ENCODE data around the gene OR51A4. TPM values are rescaled to one million over a fixed set of nuclear protein-coding genes. Genes with fewer than 3 reads are reported as not detected.
"Not testable (repeated sequence)": the region's sequence is repeated elsewhere in the genome, so short reads cannot be mapped to it uniquely, and the experiment has no call there.

Gene OR51A4
- total and polyA plus RNA-seq, 4 experiments from 2014 or later = not detected

DNA sequence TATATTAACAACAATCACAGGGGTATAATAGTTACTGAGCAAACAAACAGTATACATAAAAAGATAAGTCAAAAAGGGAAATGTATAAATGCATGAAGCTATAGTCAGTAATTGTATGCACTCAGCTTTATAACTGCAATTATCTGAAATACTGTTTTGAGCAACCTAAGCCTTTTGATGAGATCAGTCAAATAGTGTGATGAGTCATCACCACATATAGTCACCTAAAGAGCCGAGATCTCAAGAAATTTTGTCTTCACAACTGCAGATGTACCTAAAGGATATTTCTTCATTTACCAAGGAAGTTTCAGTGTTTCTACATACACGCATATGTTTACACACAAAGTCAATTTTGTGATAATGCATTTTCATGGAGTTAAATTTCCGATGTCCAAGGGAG is 13.5 kb upstream of the OR51A4 start:
- DNase-seq = no peak
- Histone ChIP-seq H3K36me3 (ENCODE audit: insufficient read depth, low read length) (no peaks in the 10 kb centered on the region), H3K4me3 (ENCODE audit: low read length in 2 of 2) (no peak overlapping the region), H3K4me1 (ENCODE audit: insufficient read depth, low read length) (no peaks in the 10 kb centered on the region), H3K27me3 (ENCODE audit: insufficient read depth, low read length) (no peaks in the 10 kb centered on the region), H3K9me3 (ENCODE audit: control insufficient read depth in 1 of 2, low read length in 2 of 2) (no peaks in the 10 kb centered on the region), H3K27ac (ENCODE audit: low read depth, low read length) (no peak overlapping the region)
- POLR2A ChIA-PET (ENCODE audit: partially characterized antibody) = no interaction called here
- H3K4me3 Mint-ChIP-seq = no peak overlapping the region
- H3K27me3 Mint-ChIP-seq = peaks cover 0 to 2% of the 10 kb centered on the region in 2 donors
- no peaks in the 10 kb centered on the region for H3K36me3 Mint-ChIP-seq
- intact Hi-C loops (cut with micrococcal nuclease) = no loop called here
- no peaks in the 10 kb centered on the region for H3K4me1 Mint-ChIP-seq
- no peak overlapping the region for H3K27ac Mint-ChIP-seq
- CTCF ChIA-PET (ENCODE audit: partially characterized antibody) = no interaction called here
- H3K9me3 Mint-ChIP-seq = peaks cover 0 to 11% (median 0%) of the 10 kb centered on the region in 8 donors

DNA sequence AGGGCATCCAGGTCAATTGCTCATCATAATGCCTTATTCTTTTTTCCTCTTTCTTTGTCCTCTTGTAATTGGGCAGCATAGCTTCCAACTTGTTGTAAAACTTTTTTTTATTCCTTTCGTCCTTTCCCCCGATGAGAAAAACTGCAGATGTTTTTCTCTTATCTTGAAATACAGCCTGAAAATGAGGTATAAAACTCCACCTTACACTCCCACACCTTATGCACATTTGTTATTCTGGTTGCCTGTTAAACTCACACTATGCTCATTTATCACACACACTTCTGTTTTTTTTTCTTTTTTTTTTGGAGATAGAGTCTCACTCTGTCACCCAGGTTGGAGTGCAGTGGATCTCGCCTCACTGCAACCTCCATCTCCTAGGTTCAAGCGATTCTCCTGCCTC is 10.0 kb upstream of the OR51A4 start:
- Histone ChIP-seq H3K27ac (ENCODE audit: low read depth, low read length) (no peak overlapping the region), H3K36me3 (ENCODE audit: insufficient read depth, low read length) (no peaks in the 10 kb centered on the region), H3K27me3 (ENCODE audit: insufficient read depth, low read length) (no peaks in the 10 kb centered on the region), H3K4me1 (ENCODE audit: insufficient read depth, low read length) (no peaks in the 10 kb centered on the region), H3K4me3 (ENCODE audit: low read length in 2 of 2) (no peak overlapping the region), H3K9me3 (ENCODE audit: control insufficient read depth in 1 of 2, low read length in 2 of 2) (no peaks in the 10 kb centered on the region)
- intact Hi-C loops (cut with micrococcal nuclease) = no loop called here
- Mint-ChIP-seq H3K4me3 (no peak overlapping the region), H3K36me3 (no peaks in the 10 kb centered on the region), H3K9me3 (peaks cover 0 to 5% (median 0%) of the 10 kb centered on the region in 8 donors), H3K27ac (no peak overlapping the region), H3K27me3 (peaks cover 0 to 2% of the 10 kb centered on the region in 2 donors), H3K4me1 (no peaks in the 10 kb centered on the region)
- POLR2A ChIA-PET (ENCODE audit: partially characterized antibody) = no interaction called here
- CTCF ChIA-PET (ENCODE audit: partially characterized antibody) = no interaction called here
- no peak for DNase-seq

DNA sequence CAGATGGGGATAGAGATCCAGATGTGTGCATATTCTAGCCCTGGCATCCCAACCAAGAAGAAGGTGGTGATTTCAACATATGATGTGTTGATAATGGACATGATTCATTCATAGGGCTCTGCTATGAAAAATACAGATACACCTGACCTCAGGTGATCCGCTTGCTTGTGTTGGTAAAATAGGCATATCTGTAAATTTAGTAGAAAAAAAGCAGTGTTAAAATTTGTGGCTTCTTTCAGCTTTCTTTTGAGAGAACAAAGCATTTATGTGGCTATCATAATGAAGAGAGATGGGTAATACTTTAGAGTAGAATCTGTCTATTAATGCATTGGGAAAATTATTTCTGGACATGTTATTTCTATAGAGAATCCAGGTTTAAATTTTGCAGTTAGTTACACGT is 8.2 kb upstream of the OR51A4 start, which contains the start of gene OR51A2:
OR51A2 (minus strand) TSS at position 101 of the 400 bp plus-strand sequence; CDS start at position 101, 0 bp downstream.
- H3K36me3 ChIP-seq (ENCODE audit: insufficient read depth, low read length); H3K4me1 ChIP-seq (ENCODE audit: insufficient read depth, low read length); H3K9me3 ChIP-seq (ENCODE audit: control insufficient read depth in 1 of 2, low read length in 2 of 2); H3K36me3 Mint-ChIP-seq; H3K4me3 ChIP-seq (ENCODE audit: low read length in 2 of 2); H3K27me3 Mint-ChIP-seq; intact Hi-C loops (cut with micrococcal nuclease); CTCF ChIA-PET (ENCODE audit: partially characterized antibody); POLR2A ChIA-PET (ENCODE audit: partially characterized antibody); H3K27ac ChIP-seq (ENCODE audit: low read depth, low read length); H3K4me3 Mint-ChIP-seq; H3K4me1 Mint-ChIP-seq; DNase-seq; H3K27ac Mint-ChIP-seq; H3K27me3 ChIP-seq (ENCODE audit: insufficient read depth, low read length); H3K9me3 Mint-ChIP-seq: not testable (repeated sequence)

DNA sequence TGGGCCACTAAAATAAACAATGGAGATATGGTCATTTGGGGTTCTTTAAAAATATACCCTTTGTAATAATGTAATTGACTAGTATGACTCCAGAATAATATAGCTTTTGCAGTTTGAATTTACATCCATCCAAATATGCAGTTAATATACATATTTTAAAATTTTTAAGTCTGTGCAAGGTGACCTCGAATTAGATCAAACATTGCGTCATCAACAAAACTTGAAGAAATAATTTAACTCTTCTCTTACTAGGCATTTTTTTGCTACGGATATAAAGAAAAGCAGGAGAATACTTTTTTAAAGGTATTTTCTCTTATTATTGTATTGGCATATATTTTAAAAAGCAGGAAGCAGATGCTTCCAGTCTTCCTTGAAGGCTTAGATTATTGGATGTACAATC is 10.7 kb downstream of the OR51A4 start:
- Histone ChIP-seq H3K9me3 (ENCODE audit: control insufficient read depth in 1 of 2, low read length in 2 of 2) (no peaks in the 10 kb centered on the region), H3K4me3 (ENCODE audit: low read length in 2 of 2) (no peak overlapping the region), H3K36me3 (ENCODE audit: insufficient read depth, low read length) (no peaks in the 10 kb centered on the region), H3K27me3 (ENCODE audit: insufficient read depth, low read length) (no peaks in the 10 kb centered on the region), H3K4me1 (ENCODE audit: insufficient read depth, low read length) (no peaks in the 10 kb centered on the region), H3K27ac (ENCODE audit: low read depth, low read length) (no peak overlapping the region)
- H3K4me3 Mint-ChIP-seq = no peak overlapping the region
- no peak for DNase-seq
- no peaks in the 10 kb centered on the region for H3K36me3 Mint-ChIP-seq
- H3K4me1 Mint-ChIP-seq = no peaks in the 10 kb centered on the region
- ChIA-PET POLR2A (ENCODE audit: partially characterized antibody) (no interaction called here), CTCF (ENCODE audit: partially characterized antibody) (no interaction called here)
- peaks cover 0 to 2% of the 10 kb centered on the region in 2 donors for H3K27me3 Mint-ChIP-seq
- no peak overlapping the region for H3K27ac Mint-ChIP-seq
- H3K9me3 Mint-ChIP-seq = peaks cover 0 to 2% (median 0%) of the 10 kb centered on the region in 8 donors
- intact Hi-C loops (cut with micrococcal nuclease) = no loop called here

DNA sequence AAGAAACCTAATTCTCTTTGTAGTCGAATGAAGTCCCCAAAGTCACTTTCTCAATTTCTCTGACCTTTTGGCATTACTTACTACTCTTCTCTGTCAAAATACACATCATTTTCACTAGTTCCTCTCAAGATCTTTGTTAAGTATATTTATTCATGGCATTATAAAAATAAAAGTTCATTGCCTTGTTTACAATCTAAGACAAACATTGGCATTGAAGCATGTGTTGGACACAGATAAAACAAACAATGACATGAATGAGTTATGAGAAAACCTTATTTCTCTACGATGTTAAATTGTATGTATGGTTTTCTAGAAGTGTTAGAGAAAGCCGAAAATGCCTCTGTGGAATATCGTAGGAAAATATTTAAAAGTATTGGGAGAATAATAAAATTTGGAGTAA is 14.7 kb downstream of the OR51A4 start:
- Mint-ChIP-seq H3K27ac (no peak overlapping the region), H3K9me3 (peaks cover 0 to 6% (median 0%) of the 10 kb centered on the region in 8 donors), H3K4me1 (no peaks in the 10 kb centered on the region), H3K27me3 (peaks cover 2% of the 10 kb centered on the region in 2 donors), H3K36me3 (no peaks in the 10 kb centered on the region), H3K4me3 (no peak overlapping the region)
- Histone ChIP-seq H3K9me3 (ENCODE audit: control insufficient read depth in 1 of 2, low read length in 2 of 2) (no peaks in the 10 kb centered on the region), H3K27me3 (ENCODE audit: insufficient read depth, low read length) (no peaks in the 10 kb centered on the region), H3K4me1 (ENCODE audit: insufficient read depth, low read length) (no peaks in the 10 kb centered on the region), H3K4me3 (ENCODE audit: low read length in 2 of 2) (no peak overlapping the region), H3K27ac (ENCODE audit: low read depth, low read length) (no peak overlapping the region), H3K36me3 (ENCODE audit: insufficient read depth, low read length) (no peaks in the 10 kb centered on the region)
- ChIA-PET POLR2A (ENCODE audit: partially characterized antibody) (no interaction called here), CTCF (ENCODE audit: partially characterized antibody) (no interaction called here)
- DNase-seq = no peak
- intact Hi-C loops (cut with micrococcal nuclease) = no loop called here

DNA sequence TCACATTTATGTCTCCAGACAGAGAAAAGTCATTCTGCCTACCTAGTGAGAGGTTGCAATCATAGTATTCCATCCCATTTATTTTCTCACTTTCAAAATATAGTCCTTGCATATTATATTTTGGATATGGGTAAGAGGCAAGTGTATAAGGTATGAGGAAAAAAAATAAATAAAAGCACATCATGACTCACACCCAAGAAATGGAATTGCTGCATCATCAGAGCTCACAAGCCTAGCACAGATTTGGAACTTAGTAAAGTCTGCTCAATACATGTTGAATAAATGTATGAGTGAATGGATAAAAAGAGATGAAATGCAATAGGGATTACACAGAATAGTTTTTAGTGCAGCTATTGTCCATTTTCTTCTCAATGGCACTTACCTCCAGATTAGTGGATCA is 20.8 kb downstream of the OR51A4 start:
- intact Hi-C loops (cut with micrococcal nuclease) = no loop called here
- peaks cover 0 to 5% of the 10 kb centered on the region in 2 donors for H3K27me3 Mint-ChIP-seq
- no peak overlapping the region for H3K27ac ChIP-seq (ENCODE audit: low read depth, low read length)

DNA sequence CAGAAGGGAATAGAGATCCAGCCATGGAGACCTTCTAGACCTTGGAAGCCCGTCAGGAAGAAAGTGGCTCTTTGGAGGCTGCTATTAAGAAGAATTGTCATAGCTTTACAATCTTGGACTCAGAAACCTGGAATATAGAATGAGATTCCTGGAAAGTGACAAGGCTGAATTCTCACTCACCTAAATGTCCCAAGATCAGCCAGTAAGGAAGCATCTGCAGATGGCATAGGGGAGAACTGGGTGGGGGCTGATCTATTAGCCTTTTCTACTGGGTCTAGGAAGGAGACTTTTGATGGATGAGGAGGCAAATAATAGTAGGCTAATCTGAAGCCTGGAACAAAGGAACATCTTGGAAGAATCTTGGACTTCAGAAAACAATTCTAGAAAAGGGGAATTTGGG is 23.2 kb downstream of the OR51A4 start, which contains the start of gene OR51G1:
OR51G1 (minus strand) TSS at position 101 of the 400 bp plus-strand sequence; CDS start at position 101, 0 bp downstream.
- H3K4me3 ChIP-seq (ENCODE audit: low read length in 2 of 2) = no peak within 1 kb of the TSS
- no peaks in the 10 kb centered on the region for H3K36me3 ChIP-seq (ENCODE audit: insufficient read depth, low read length)
- intact Hi-C loops (cut with micrococcal nuclease) = no loop called here
- H3K27ac ChIP-seq (ENCODE audit: low read depth, low read length) = no peak within 1 kb of the TSS
- Mint-ChIP-seq H3K27me3 (peaks cover 0 to 3% of the 10 kb centered on the region in 2 donors), H3K36me3 (no peaks in the 10 kb centered on the region), H3K4me1 (no peaks in the 10 kb centered on the region), H3K27ac (no peak within 1 kb of the TSS), H3K9me3 (peaks cover 0 to under 1% (median 0%) of the 10 kb centered on the region in 8 donors), H3K4me3 (no peak within 1 kb of the TSS)
- ChIA-PET CTCF (ENCODE audit: partially characterized antibody) (no interaction called here), POLR2A (ENCODE audit: partially characterized antibody) (no interaction called here)
- H3K4me1 ChIP-seq (ENCODE audit: insufficient read depth, low read length) = no peaks in the 10 kb centered on the region
- no peaks in the 10 kb centered on the region for H3K27me3 ChIP-seq (ENCODE audit: insufficient read depth, low read length)
- no peak for DNase-seq
- no peaks in the 10 kb centered on the region for H3K9me3 ChIP-seq (ENCODE audit: control insufficient read depth in 1 of 2, low read length in 2 of 2)

More for the DNA sequence above, 20.8 kb downstream of the OR51A4 start:
- no peaks in the 10 kb centered on the region for H3K4me1 Mint-ChIP-seq
- H3K9me3 Mint-ChIP-seq = peaks cover 0 to 4% (median 0%) of the 10 kb centered on the region in 8 donors
- DNase-seq = no peak
- H3K4me3 Mint-ChIP-seq = no peak overlapping the region
- no peaks in the 10 kb centered on the region for H3K36me3 Mint-ChIP-seq
- H3K4me3 ChIP-seq (ENCODE audit: low read length in 2 of 2) = no peak overlapping the region
- POLR2A ChIA-PET (ENCODE audit: partially characterized antibody) = interaction anchor here (0.6 kb wide), 1 partner anchor 36 kb away, joined by 4 read pairs; no protein-coding TSS in a partner anchor
- no peaks in the 10 kb centered on the region for H3K9me3 ChIP-seq (ENCODE audit: control insufficient read depth in 1 of 2, low read length in 2 of 2)
- CTCF ChIA-PET (ENCODE audit: partially characterized antibody) = no interaction called here
- H3K36me3 ChIP-seq (ENCODE audit: insufficient read depth, low read length) = no peaks in the 10 kb centered on the region
- no peaks in the 10 kb centered on the region for H3K4me1 ChIP-seq (ENCODE audit: insufficient read depth, low read length)
- H3K27me3 ChIP-seq (ENCODE audit: insufficient read depth, low read length) = no peaks in the 10 kb centered on the region
- H3K27ac Mint-ChIP-seq = no peak overlapping the region

DNA sequence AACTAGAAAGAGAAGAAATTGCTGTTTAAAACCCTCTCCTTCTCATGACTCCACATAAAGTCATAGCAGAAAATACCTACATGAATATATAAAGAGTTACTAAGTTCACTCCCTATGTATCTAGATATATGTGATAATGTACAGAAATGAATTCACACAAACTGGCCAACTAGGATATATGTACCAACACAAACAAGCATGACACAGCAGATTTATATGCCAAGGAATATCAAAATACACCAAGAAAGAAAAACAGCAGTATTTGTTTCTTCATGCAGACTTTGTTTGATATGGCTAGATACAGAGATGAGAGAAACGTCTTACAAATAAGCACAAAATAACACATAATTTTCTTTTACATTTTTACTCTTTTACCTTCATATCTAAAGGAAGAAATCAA is 25.1 kb downstream of the OR51A4 start:
- Mint-ChIP-seq H3K4me3 (no peak overlapping the region), H3K36me3 (no peaks in the 10 kb centered on the region), H3K9me3 (peaks cover 0 to 2% (median 0%) of the 10 kb centered on the region in 8 donors), H3K4me1 (no peaks in the 10 kb centered on the region), H3K27me3 (peaks cover 0 to 3% of the 10 kb centered on the region in 2 donors), H3K27ac (no peak overlapping the region)
- no peak overlapping the region for H3K4me3 ChIP-seq (ENCODE audit: low read length in 2 of 2)
- no peaks in the 10 kb centered on the region for H3K36me3 ChIP-seq (ENCODE audit: insufficient read depth, low read length)
- DNase-seq = no peak
- H3K27ac ChIP-seq (ENCODE audit: low read depth, low read length) = no peak overlapping the region
- no peaks in the 10 kb centered on the region for H3K4me1 ChIP-seq (ENCODE audit: insufficient read depth, low read length)
- ChIA-PET POLR2A (ENCODE audit: partially characterized antibody) (no interaction called here), CTCF (ENCODE audit: partially characterized antibody) (no interaction called here)
- no peaks in the 10 kb centered on the region for H3K9me3 ChIP-seq (ENCODE audit: control insufficient read depth in 1 of 2, low read length in 2 of 2)
- no peaks in the 10 kb centered on the region for H3K27me3 ChIP-seq (ENCODE audit: insufficient read depth, low read length)
- intact Hi-C loops (cut with micrococcal nuclease) = no loop called here

All from CD4-positive, alpha-beta memory T cell (primary cell).